H1 (cell line): ENCODE data around the gene SIGLEC12. TPM values are rescaled to one million over a fixed set of nuclear protein-coding genes. Genes with fewer than 3 reads are reported as not detected.

Experiments
- CTCF ChIA-PET: fragments of 300-600 bp; sonication (Branson Sonifier 250); formaldehyde crosslinking; loops from one replicate; lab custom pipeline; 2021; ENCODE audit not compliant: partially characterized antibody; lab: Charles Lee
- POLR2A ChIA-PET: fragments of 300-600 bp; sonication (Branson Sonifier 250); formaldehyde crosslinking; loops from one replicate; lab custom pipeline; 2021; ENCODE audit warnings: inconsistent platforms; ENCODE audit not compliant: partially characterized antibody; lab: Charles Lee
- DNase-seq, 2 experiments: peaks; one replicate each; pipeline versions ENCODE4 v3.0.0 to v3.0.0-alpha.2; 2010 to 2022; ENCODE audit warnings: low spot score in 2 of 2, low read depth in 1 of 2, mixed read lengths in 1 of 2
- FAIRE-seq: peaks from 2 replicates; lab custom pipeline; 2011; peaks lifted over from hg19 to GRCh38; lab: Jason Lieb, UNC
- H2AFZ ChIP-seq: 2 replicates; pipeline ENCODE4 v1.8.1; 2012; ENCODE audit warnings: low read length, inconsistent platforms
- H2AK5ac ChIP-seq: 2 replicates; pipeline ENCODE4 v1.6.1; 2013; ENCODE audit warnings: low read depth, low read length
- H2BK120ac ChIP-seq: replicated peaks from 2 replicates; pipeline ENCODE3; 2013; ENCODE audit warnings: low read depth, low read length, inconsistent platforms
- H2BK12ac ChIP-seq: 2 replicates; pipeline ENCODE4 v1.6.1; 2013; ENCODE audit warnings: low read depth, low read length
- H2BK15ac ChIP-seq: 2 replicates; pipeline ENCODE4 v1.6.1; 2013; ENCODE audit warnings: low read length
- H2BK20ac ChIP-seq: 2 replicates; pipeline ENCODE4 v1.6.1; 2013; ENCODE audit warnings: low read length
- H2BK5ac ChIP-seq: 2 replicates; pipeline ENCODE4 v1.6.1; 2013; ENCODE audit warnings: low read depth, low read length
- H3K14ac ChIP-seq: 2 replicates; pipeline ENCODE4 v1.6.1; 2013; ENCODE audit warnings: inconsistent platforms; ENCODE audit not compliant: insufficient read length
- H3K18ac ChIP-seq: 2 replicates; pipeline ENCODE4 v1.6.1; 2013; ENCODE audit warnings: low read length; ENCODE audit errors: extremely low read depth
- H3K23ac ChIP-seq: 2 replicates; pipeline ENCODE4 v1.6.1; 2013; ENCODE audit warnings: inconsistent platforms; ENCODE audit not compliant: insufficient read length
- H3K23me2 ChIP-seq: 2 replicates; pipeline ENCODE4 v1.6.1; 2013; ENCODE audit warnings: low read depth, low read length
- H3K27ac ChIP-seq: 2 replicates; pipeline ENCODE4 v1.6.1; 2011; ENCODE audit warnings: low read depth, low read length, inconsistent platforms
- H3K27me3 ChIP-seq, 4 experiments: replicated peaks in 1 of 4; 1 replicate in 1 of 4; 2 replicates in 3 of 4; pipeline versions ENCODE4 v1.6.1 to v1.8.1; 2011 to 2013; ENCODE audit warnings: low read length in 3 of 4, mild to moderate bottlenecking in 3 of 4, inconsistent platforms in 2 of 4, mixed read lengths in 2 of 4, moderate library complexity in 1 of 4; ENCODE audit not compliant: control insufficient read depth in 3 of 4, insufficient read depth in 3 of 4; ENCODE audit errors: extremely low read depth in 1 of 4
- H3K36me3 ChIP-seq, 4 experiments: 2 replicates each; pipeline versions ENCODE4 v1.6.1 to v1.8.1; 2011 to 2013; ENCODE audit warnings: mild to moderate bottlenecking in 4 of 4, low read length in 3 of 4, moderate library complexity in 2 of 4, control low read depth in 1 of 4, inconsistent platforms in 1 of 4; ENCODE audit not compliant: insufficient read depth in 4 of 4, control insufficient read depth in 2 of 4
- H3K4ac ChIP-seq: replicated peaks from 2 replicates; pipeline ENCODE3; 2013; ENCODE audit warnings: low read length, low read depth, mixed read lengths, inconsistent platforms; ENCODE audit not compliant: insufficient read length
- H3K4me1 ChIP-seq, 4 experiments: replicated peaks in 1 of 4; 1 replicate in 1 of 4; 2 replicates in 3 of 4; pipeline versions ENCODE4 v1.6.1 to v1.8.1; 2011 to 2013; ENCODE audit warnings: low read length in 3 of 4, inconsistent platforms in 2 of 4, mixed read lengths in 1 of 4; ENCODE audit not compliant: insufficient read depth in 4 of 4, control insufficient read depth in 3 of 4
- H3K4me2 ChIP-seq, 2 experiments: 2 replicates each; pipeline versions ENCODE4 v1.6.1 to v1.8.1; 2011 to 2013; ENCODE audit warnings: low read depth in 2 of 2, low read length in 2 of 2, control low read depth in 1 of 2, inconsistent platforms in 1 of 2, mild to moderate bottlenecking in 1 of 2; ENCODE audit not compliant: insufficient read depth in 1 of 2
- H3K4me3 ChIP-seq, 4 experiments: fragments of 200-600, 300-600 bp in 1 of 4; sonication (generic), shearing (Covaris generic), sonication (Bioruptor Twin) in 1 of 4; 2 replicates each; pipeline versions ENCODE4 v1.5.1 to v1.8.1; 2011 to 2016; ENCODE audit warnings: low read length in 4 of 4, low read depth in 3 of 4, control low read depth in 2 of 4, inconsistent platforms in 2 of 4, mild to moderate bottlenecking in 2 of 4, mixed read lengths in 1 of 4, moderate library complexity in 1 of 4; ENCODE audit not compliant: insufficient read depth in 2 of 4; ENCODE audit errors: extremely low read depth in 1 of 4
- H3K56ac ChIP-seq: replicated peaks from 2 replicates; pipeline ENCODE3; 2013; ENCODE audit warnings: low read depth, mild to moderate bottlenecking, mixed read lengths, low read length, inconsistent platforms; ENCODE audit not compliant: insufficient read length
- H3K79me1 ChIP-seq: 2 replicates; pipeline ENCODE4 v1.6.1; 2013; ENCODE audit warnings: low read depth, low read length, control low read depth
- H3K79me2 ChIP-seq, 2 experiments: 2 replicates each; pipeline versions ENCODE4 v1.6.1 to v1.8.1; 2012 to 2013; ENCODE audit warnings: low read length in 2 of 2, mild to moderate bottlenecking in 2 of 2, inconsistent platforms in 1 of 2; ENCODE audit not compliant: insufficient read depth in 2 of 2, control insufficient read depth in 1 of 2
- H3K9ac ChIP-seq, 4 experiments: replicated peaks in 1 of 4; 1 replicate in 1 of 4; 2 replicates in 3 of 4; pipeline versions ENCODE4 v1.6.1 to v1.8.1; 2011 to 2013; ENCODE audit warnings: low read depth in 3 of 4, low read length in 3 of 4, control low read depth in 2 of 4, mild to moderate bottlenecking in 2 of 4, moderate library complexity in 2 of 4, inconsistent platforms in 1 of 4; ENCODE audit errors: extremely low read depth in 1 of 4
- H3K9me3 ChIP-seq, 2 experiments: 2 replicates each; pipeline versions ENCODE4 v1.6.1 to v1.8.1; 2012 to 2013; ENCODE audit warnings: mild to moderate bottlenecking in 2 of 2, moderate library complexity in 2 of 2, control low read depth in 1 of 2, inconsistent platforms in 1 of 2, low read depth in 1 of 2, low read length in 1 of 2, mixed read lengths in 1 of 2; ENCODE audit not compliant: insufficient read depth in 2 of 2
- H4K20me1 ChIP-seq, 2 experiments: replicated peaks in 1 of 2; 2 replicates each; pipeline versions ENCODE3 to v1.8.1; 2011 to 2013; ENCODE audit warnings: inconsistent platforms in 2 of 2, low read length in 2 of 2, mild to moderate bottlenecking in 1 of 2; ENCODE audit not compliant: insufficient read depth in 2 of 2, control insufficient read depth in 1 of 2
- H4K5ac ChIP-seq: 2 replicates; pipeline ENCODE4 v1.6.1; 2013; ENCODE audit warnings: low read length, low read depth, mixed read lengths, inconsistent platforms; ENCODE audit not compliant: insufficient read length
- H4K8ac ChIP-seq: 2 replicates; pipeline ENCODE4 v1.8.0; 2013; ENCODE audit warnings: mild to moderate bottlenecking, moderate library complexity, low read length, inconsistent platforms; ENCODE audit not compliant: insufficient read depth; ENCODE audit errors: extremely low read depth
- H4K91ac ChIP-seq: replicated peaks from 2 replicates; pipeline ENCODE3; 2013; ENCODE audit warnings: low read length, mixed read lengths, inconsistent platforms; ENCODE audit not compliant: insufficient read length
- CBX5 ChIP-seq: fragments of 300-800, 300-1000 bp; sonication (generic); IDR thresholded peaks from 2 replicates; pipeline ENCODE4 v1.7.1; 2016; ENCODE audit warnings: antibody characterized with exemption, low read length, low read depth
- CBX8 ChIP-seq: fragments of 300-800, 300-1000 bp; sonication (generic); IDR thresholded peaks from 2 replicates; pipeline ENCODE4 v1.7.1; 2016; ENCODE audit warnings: low read depth, low read length, borderline replicate concordance
- FOSL1 ChIP-seq: IDR thresholded peaks from 2 replicates; pipeline ENCODE4 v1.6.1; 2011; ENCODE audit warnings: mild to moderate bottlenecking, low read depth, low read length, moderate library complexity; ENCODE audit not compliant: insufficient read depth
- HDAC6 ChIP-seq: IDR thresholded peaks from one replicate; pipeline ENCODE4 v1.7.1; 2012; ENCODE audit warnings: low read depth, mild to moderate bottlenecking, inconsistent platforms, low read length, moderate library complexity
- KDM1A ChIP-seq: fragments of 200-600, 300-600 bp; sonication (generic); IDR thresholded peaks from 2 replicates; pipeline ENCODE4 v1.7.1; 2016; ENCODE audit warnings: mild to moderate bottlenecking, low read length, borderline replicate concordance
- RAD21 ChIP-seq, 2 experiments: IDR thresholded peaks in 1 of 2; conservative IDR thresholded peaks in 1 of 2; 2 replicates each; pipeline ENCODE4 v1.6.1; 2011; ENCODE audit warnings: low read depth in 2 of 2, low read length in 2 of 2, improper control_type of control experiment in 1 of 2, inconsistent platforms in 1 of 2, mild to moderate bottlenecking in 1 of 2, moderate library complexity in 1 of 2
- RBBP5 ChIP-seq: IDR thresholded peaks from 2 replicates; pipeline ENCODE4 v1.7.1; 2012; ENCODE audit warnings: low read depth, mild to moderate bottlenecking, inconsistent platforms, low read length, moderate library complexity, borderline replicate concordance
- RNF2 ChIP-seq: fragments of 200-900, 300-1000 bp; sonication (generic); IDR thresholded peaks from 2 replicates; pipeline ENCODE4 v1.7.1; 2016; ENCODE audit warnings: borderline replicate concordance, low read depth, mild to moderate bottlenecking, antibody characterized with exemption, low read length; ENCODE audit not compliant: poor library complexity, severe bottlenecking; ENCODE audit errors: missing control alignments
- RXRA ChIP-seq: IDR thresholded peaks from 2 replicates; pipeline ENCODE4 v1.6.1; 2011; ENCODE audit warnings: low read depth, mild to moderate bottlenecking, low read length, moderate library complexity; ENCODE audit not compliant: insufficient read depth
- SIRT6 ChIP-seq: IDR thresholded peaks from one replicate; pipeline ENCODE4 v1.7.1; 2012; ENCODE audit warnings: low read length, inconsistent platforms
- WGBS, 2 experiments: shearing (Covaris generic) in 1 of 2; methylation state at CpG; one replicate each; pipeline versions ENCODE4 v1.1.6 to v1.1.7; 2013 to 2015; ENCODE audit warnings: low lambda C conversion rate in 2 of 2, mixed read lengths in 2 of 2, inconsistent platforms in 1 of 2, low coverage in 1 of 2, missing lambda C conversion rate in 1 of 2; ENCODE audit not compliant: insufficient replicate concordance in 2 of 2, insufficient coverage in 1 of 2, insufficient read length in 1 of 2; ENCODE audit errors: extremely low coverage in 1 of 2, missing lambda C conversion rate in 1 of 2; 5-methylcytosine and 5-hydroxymethylcytosine counted together
- polyA plus RNA-seq, 7 experiments: library from polyadenylated mRNA; depleted of rRNA in 3 of 7; stranded (reverse) in 5 of 7; unstranded in 2 of 7; fragments of >200 nt in 5 of 7; fragments of 200-250 nt in 2 of 7; gene quantifications; 1 replicate in 5 of 7; 2 replicates in 1 of 7; 4 replicates in 1 of 7; pipeline versions ENCODE4 v1.2.1 to v1.2.3, GENCODE V29; 2011 to 2013; ENCODE audit warnings: missing spikeins in 2 of 7, mixed read lengths in 2 of 7
- total RNA-seq: library from RNA; stranded (reverse); fragmentation: NEBNext Ultra II Directional; extraction: Animal tissue kit (Norgen Biotek cat#: 25700); gene quantifications from 2 replicates; pipeline ENCODE4 v1.2.1, GENCODE V29; 2021

Gene SIGLEC12
- total and polyA plus RNA-seq, 2 of the 8 experiments (the other 6 are each of a cell fraction or from before 2014, with no cell fraction given) = not detected

GRCh38 chr19:51462681-51463080 is 38.9 kb downstream of the SIGLEC12 start:
- Histone ChIP-seq H3K18ac (no peak overlapping the region), H2AFZ (no peak overlapping the region), H4K8ac (no peak overlapping the region; the same call in 1 of the 2 replicates), H3K36me3 (no peaks in the 10 kb centered on the region), H3K27ac (no peak overlapping the region), H2BK120ac (no peak overlapping the region), H3K4me1 (peaks cover 0 to 3% (median 0%) of the 10 kb centered on the region in 4 experiments; a peak in 1 of 7 replicates), H2AK5ac (no peak overlapping the region), H2BK12ac (no peak overlapping the region), H3K23ac (no peak overlapping the region), H3K9ac (no peak overlapping the region), H3K79me1 (no peaks in the 10 kb centered on the region), H4K91ac (no peak overlapping the region), H2BK20ac (no peak overlapping the region), H3K27me3 (no peaks in the 10 kb centered on the region), H3K4ac (no peak overlapping the region), H3K23me2 (peaks cover 5% of the 10 kb centered on the region; the same call in 1 of the 2 replicates), H4K20me1 (no peaks in the 10 kb centered on the region), H3K4me2 (no peak overlapping the region), H3K9me3 (peaks cover 29 to 31% of the 10 kb centered on the region in 2 experiments; a peak in 3 of 4 replicates), H2BK5ac (no peak overlapping the region), H3K56ac (no peak overlapping the region), H3K79me2 (no peaks in the 10 kb centered on the region), H4K5ac (no peak overlapping the region), H2BK15ac (no peak overlapping the region), H3K4me3 (no peak overlapping the region), H3K14ac (no peak overlapping the region)
- ChIA-PET CTCF (interaction anchor here (1.0 to 3.7 kb wide), 3 partner anchors 11 to 41 kb away, joined by 3 to 22 read pairs (median 3); no protein-coding TSS in a partner anchor), POLR2A (no interaction called here)
- FAIRE-seq = no peak
- no peak for DNase-seq
- TF ChIP-seq RNF2 (no peak), RAD21 (IDR thresholded peaks at IDR 0.05 in 1 of 2, conservative IDR thresholded peaks at IDR 0.05 in 1 of 2; ENCODE audit: low read depth in 2 of 2, low read length in 2 of 2) (no peak), SIRT6 (no peak), FOSL1 (no peak), RXRA (no peak), CBX8 (no peak), KDM1A (no peak), RBBP5 (no peak), CBX5 (no peak), HDAC6 (no peak)
- WGBS, 2 experiments = 86% methylated on average over 10 of the region's 10 CpGs; no CpG with 5 or more reads in 1 of the 2 experiments
